Peyer's patch (tissue), 4 donors: ENCODE data around the gene EGR4. TPM values are rescaled to one million over a fixed set of nuclear protein-coding genes. Genes with fewer than 3 reads are reported as not detected.
A peak's percentile ranks its signal among the peaks of the same experiment; 100 is the strongest.

ENCODE experiments used
- DNase-seq, 3 donors: peaks; one replicate each; pipeline ENCODE4 v3.0.0-alpha.2; 2017 to 2019
- H3K27ac ChIP-seq, 4 donors: fragments of 200-600 bp; sonication (generic); one replicate each; pipeline ENCODE4 v1.5.1; 2016 to 2019
- H3K27me3 ChIP-seq, 2 donors: fragments of 200-600 bp; sonication (generic); one replicate each; pipeline ENCODE4 v1.5.1; 2019
- H3K36me3 ChIP-seq, 3 donors: fragments of 200-600 bp; sonication (generic); one replicate each; pipeline ENCODE4 v1.5.1; 2016 to 2019
- H3K4me1 ChIP-seq, 4 donors: fragments of 200-600 bp; sonication (generic); one replicate each; pipeline ENCODE4 v1.5.1; 2016 to 2019
- H3K4me3 ChIP-seq, 4 donors: fragments of 200-600 bp; sonication (generic); 1 replicate in 3 of 4; 2 replicates in 1 of 4; pipeline ENCODE4 v1.5.1; 2016 to 2019; ENCODE audit warnings: mild to moderate bottlenecking in 1 of 4
- H3K9me3 ChIP-seq, 4 donors: fragments of 200-600 bp; sonication (generic); one replicate each; pipeline ENCODE4 v1.5.1; 2016 to 2019; ENCODE audit warnings: mild to moderate bottlenecking in 1 of 4
- CTCF ChIP-seq, 6 experiments: fragments of 450-650 bp in 4 of 6; fragments of 200-600 bp in 2 of 6; sonication (generic) in 1 of 6; IDR thresholded peaks; one replicate each; pipeline ENCODE4 v1.5.1; 2017 to 2019; ENCODE audit warnings: antibody characterized with exemption in 6 of 6, mild to moderate bottlenecking in 3 of 6, moderate library complexity in 1 of 6
- POLR2A ChIP-seq, 2 donors: fragments of 450-650 bp; IDR thresholded peaks; one replicate each; pipeline ENCODE4 v1.5.1; 2017; ENCODE audit warnings: antibody characterized with exemption in 2 of 2, mild to moderate bottlenecking in 2 of 2, moderate library complexity in 2 of 2
- total RNA-seq, 4 donors: library from RNA; depleted of rRNA; stranded (reverse); fragments of >200 nt; gene quantifications; one replicate each; pipeline ENCODE4 v1.1.0, GENCODE V29; 2016

Gene EGR4
- total RNA-seq, 4 donors from 2014 or later, result not detected

- DNase-seq, result no peak
- H3K4me3 ChIP-seq, result no peak overlapping the region
Observed at GRCh38 chr2:73295751-73296400, 2.5 kb upstream of the EGR4 start.

GRCh38 chr2:73294239-73294638, 891 bp upstream of the EGR4 start:
- Histone ChIP-seq H3K27ac (no peak overlapping the region), H3K4me1 (peaks cover 0 to 26% (median 12%) of the 10 kb centered on the region in 4 donors), H3K27me3 (peaks cover 0 to 28% of the 10 kb centered on the region in 2 donors), H3K4me3 (no peak overlapping the region), H3K9me3 (no peaks in the 10 kb centered on the region), H3K36me3 (no peaks in the 10 kb centered on the region)
- TF ChIP-seq CTCF (IDR thresholded peaks at IDR 0.05) (no peak), POLR2A (IDR thresholded peaks at IDR 0.05) (no peak)
- DNase-seq, result no peak

More at GRCh38 chr2:73295751-73296400, 2.5 kb upstream of the EGR4 start:
- H3K36me3 ChIP-seq, result no peaks in the 10 kb centered on the region
- H3K4me1 ChIP-seq, result peaks cover 0 to 26% (median 12%) of the 10 kb centered on the region in 4 donors
- no peak overlapping the region for H3K27ac ChIP-seq
- H3K9me3 ChIP-seq, result no peaks in the 10 kb centered on the region
- H3K27me3 ChIP-seq, result peaks cover 0 to 28% of the 10 kb centered on the region in 2 donors
- TF ChIP-seq POLR2A (IDR thresholded peaks at IDR 0.05), result no peak
- TF ChIP-seq CTCF (IDR thresholded peaks at IDR 0.05), result no peak

- Histone ChIP-seq H3K36me3 (no peaks in the 10 kb centered on the region), H3K9me3 (no peaks in the 10 kb centered on the region), H3K4me3 (peak overlapping the region; percentile 30 to 54 (median 48)), H3K27ac (peak overlapping the region in 1 of 4 donors; percentile 15), H3K27me3 (peaks cover 0 to 28% of the 10 kb centered on the region in 2 donors), H3K4me1 (peaks cover 0 to 26% (median 12%) of the 10 kb centered on the region in 4 donors)
- TF ChIP-seq POLR2A (IDR thresholded peaks at IDR 0.05) (no peak), CTCF (IDR thresholded peaks at IDR 0.05) (no peak)
- no peak for DNase-seq
Observed at GRCh38 chr2:73292906-73293533, 328 bp downstream of the EGR4 start.

GRCh38 chr2:73292316-73292905, 937 bp downstream of the EGR4 start:
- TF ChIP-seq CTCF (IDR thresholded peaks at IDR 0.05), result no peak
- no peak for TF ChIP-seq POLR2A (IDR thresholded peaks at IDR 0.05)
- H3K4me3 ChIP-seq, result no peak overlapping the region
- H3K27ac ChIP-seq, result no peak overlapping the region
- no peaks in the 10 kb centered on the region for H3K9me3 ChIP-seq
- H3K36me3 ChIP-seq, result no peaks in the 10 kb centered on the region
- no peak for DNase-seq
- H3K4me1 ChIP-seq, result peaks cover 0 to 26% (median 12%) of the 10 kb centered on the region in 4 donors
- H3K27me3 ChIP-seq, result peaks cover 0 to 26% of the 10 kb centered on the region in 2 donors

- H3K9me3 ChIP-seq, result no peaks in the 10 kb centered on the region
- no peak overlapping the region for H3K27ac ChIP-seq
- DNase-seq, result no peak
- no peaks in the 10 kb centered on the region for H3K36me3 ChIP-seq
- H3K4me1 ChIP-seq, result peaks cover 0 to 26% (median 12%) of the 10 kb centered on the region in 4 donors
- H3K27me3 ChIP-seq, result peaks cover 0 to 26% of the 10 kb centered on the region in 2 donors
- TF ChIP-seq CTCF (IDR thresholded peaks at IDR 0.05) (no peak), POLR2A (IDR thresholded peaks at IDR 0.05) (no peak)
- H3K4me3 ChIP-seq, result peak overlapping the region in 3 of 4 donors; percentile 20 to 27 (median 24)
Observed at GRCh38 chr2:73291461-73292315, 1.7 kb downstream of the EGR4 start.
